H1 (cell line): ENCODE data around the gene RCAN3. TPM values are rescaled to one million over a fixed set of nuclear protein-coding genes. Genes with fewer than 3 reads are reported as not detected.
A peak's percentile ranks its signal among the peaks of the same experiment; 100 is the strongest.

Experiments used
- CTCF ChIA-PET: fragments of 300-600 bp; sonication (Branson Sonifier 250); formaldehyde crosslinking; loops from one replicate; lab custom pipeline; 2021; ENCODE audit not compliant: partially characterized antibody; lab: Charles Lee
- POLR2A ChIA-PET: fragments of 300-600 bp; sonication (Branson Sonifier 250); formaldehyde crosslinking; loops from one replicate; lab custom pipeline; 2021; ENCODE audit warnings: inconsistent platforms; ENCODE audit not compliant: partially characterized antibody; lab: Charles Lee
- DNase-seq, 2 experiments: peaks; one replicate each; pipeline versions ENCODE4 v3.0.0 to v3.0.0-alpha.2; 2010 to 2022; ENCODE audit warnings: low spot score in 2 of 2, low read depth in 1 of 2, mixed read lengths in 1 of 2
- FAIRE-seq: peaks from 2 replicates; lab custom pipeline; 2011; peaks lifted over from hg19 to GRCh38; lab: Jason Lieb, UNC
- H2AFZ ChIP-seq: 2 replicates; pipeline ENCODE4 v1.8.1; 2012; ENCODE audit warnings: low read length, inconsistent platforms
- H2AK5ac ChIP-seq: 2 replicates; pipeline ENCODE4 v1.6.1; 2013; ENCODE audit warnings: low read depth, low read length
- H2BK120ac ChIP-seq: replicated peaks from 2 replicates; pipeline ENCODE3; 2013; ENCODE audit warnings: low read depth, low read length, inconsistent platforms
- H2BK12ac ChIP-seq: 2 replicates; pipeline ENCODE4 v1.6.1; 2013; ENCODE audit warnings: low read depth, low read length
- H2BK15ac ChIP-seq: 2 replicates; pipeline ENCODE4 v1.6.1; 2013; ENCODE audit warnings: low read length
- H2BK20ac ChIP-seq: 2 replicates; pipeline ENCODE4 v1.6.1; 2013; ENCODE audit warnings: low read length
- H2BK5ac ChIP-seq: 2 replicates; pipeline ENCODE4 v1.6.1; 2013; ENCODE audit warnings: low read depth, low read length
- H3K14ac ChIP-seq: 2 replicates; pipeline ENCODE4 v1.6.1; 2013; ENCODE audit warnings: inconsistent platforms; ENCODE audit not compliant: insufficient read length
- H3K18ac ChIP-seq: 2 replicates; pipeline ENCODE4 v1.6.1; 2013; ENCODE audit warnings: low read length; ENCODE audit errors: extremely low read depth
- H3K23ac ChIP-seq: 2 replicates; pipeline ENCODE4 v1.6.1; 2013; ENCODE audit warnings: inconsistent platforms; ENCODE audit not compliant: insufficient read length
- H3K23me2 ChIP-seq: 2 replicates; pipeline ENCODE4 v1.6.1; 2013; ENCODE audit warnings: low read depth, low read length
- H3K27ac ChIP-seq: 2 replicates; pipeline ENCODE4 v1.6.1; 2011; ENCODE audit warnings: low read depth, low read length, inconsistent platforms
- H3K27me3 ChIP-seq, 4 experiments: replicated peaks in 1 of 4; 1 replicate in 1 of 4; 2 replicates in 3 of 4; pipeline versions ENCODE4 v1.6.1 to v1.8.1; 2011 to 2013; ENCODE audit warnings: low read length in 3 of 4, mild to moderate bottlenecking in 3 of 4, inconsistent platforms in 2 of 4, mixed read lengths in 2 of 4, moderate library complexity in 1 of 4; ENCODE audit not compliant: control insufficient read depth in 3 of 4, insufficient read depth in 3 of 4; ENCODE audit errors: extremely low read depth in 1 of 4
- H3K36me3 ChIP-seq, 4 experiments: 2 replicates each; pipeline versions ENCODE4 v1.6.1 to v1.8.1; 2011 to 2013; ENCODE audit warnings: mild to moderate bottlenecking in 4 of 4, low read length in 3 of 4, moderate library complexity in 2 of 4, control low read depth in 1 of 4, inconsistent platforms in 1 of 4; ENCODE audit not compliant: insufficient read depth in 4 of 4, control insufficient read depth in 2 of 4
- H3K4ac ChIP-seq: replicated peaks from 2 replicates; pipeline ENCODE3; 2013; ENCODE audit warnings: low read length, low read depth, mixed read lengths, inconsistent platforms; ENCODE audit not compliant: insufficient read length
- H3K4me1 ChIP-seq, 4 experiments: replicated peaks in 1 of 4; 1 replicate in 1 of 4; 2 replicates in 3 of 4; pipeline versions ENCODE4 v1.6.1 to v1.8.1; 2011 to 2013; ENCODE audit warnings: low read length in 3 of 4, inconsistent platforms in 2 of 4, mixed read lengths in 1 of 4; ENCODE audit not compliant: insufficient read depth in 4 of 4, control insufficient read depth in 3 of 4
- H3K4me2 ChIP-seq, 2 experiments: 2 replicates each; pipeline versions ENCODE4 v1.6.1 to v1.8.1; 2011 to 2013; ENCODE audit warnings: low read depth in 2 of 2, low read length in 2 of 2, control low read depth in 1 of 2, inconsistent platforms in 1 of 2, mild to moderate bottlenecking in 1 of 2; ENCODE audit not compliant: insufficient read depth in 1 of 2
- H3K4me3 ChIP-seq, 4 experiments: fragments of 200-600, 300-600 bp in 1 of 4; sonication (generic), shearing (Covaris generic), sonication (Bioruptor Twin) in 1 of 4; 2 replicates each; pipeline versions ENCODE4 v1.5.1 to v1.8.1; 2011 to 2016; ENCODE audit warnings: low read length in 4 of 4, low read depth in 3 of 4, control low read depth in 2 of 4, inconsistent platforms in 2 of 4, mild to moderate bottlenecking in 2 of 4, mixed read lengths in 1 of 4, moderate library complexity in 1 of 4; ENCODE audit not compliant: insufficient read depth in 2 of 4; ENCODE audit errors: extremely low read depth in 1 of 4
- H3K56ac ChIP-seq: replicated peaks from 2 replicates; pipeline ENCODE3; 2013; ENCODE audit warnings: low read depth, mild to moderate bottlenecking, mixed read lengths, low read length, inconsistent platforms; ENCODE audit not compliant: insufficient read length
- H3K79me1 ChIP-seq: 2 replicates; pipeline ENCODE4 v1.6.1; 2013; ENCODE audit warnings: low read depth, low read length, control low read depth
- H3K79me2 ChIP-seq, 2 experiments: 2 replicates each; pipeline versions ENCODE4 v1.6.1 to v1.8.1; 2012 to 2013; ENCODE audit warnings: low read length in 2 of 2, mild to moderate bottlenecking in 2 of 2, inconsistent platforms in 1 of 2; ENCODE audit not compliant: insufficient read depth in 2 of 2, control insufficient read depth in 1 of 2
- H3K9ac ChIP-seq, 4 experiments: replicated peaks in 1 of 4; 1 replicate in 1 of 4; 2 replicates in 3 of 4; pipeline versions ENCODE4 v1.6.1 to v1.8.1; 2011 to 2013; ENCODE audit warnings: low read depth in 3 of 4, low read length in 3 of 4, control low read depth in 2 of 4, mild to moderate bottlenecking in 2 of 4, moderate library complexity in 2 of 4, inconsistent platforms in 1 of 4; ENCODE audit errors: extremely low read depth in 1 of 4
- H3K9me3 ChIP-seq, 2 experiments: 2 replicates each; pipeline versions ENCODE4 v1.6.1 to v1.8.1; 2012 to 2013; ENCODE audit warnings: mild to moderate bottlenecking in 2 of 2, moderate library complexity in 2 of 2, control low read depth in 1 of 2, inconsistent platforms in 1 of 2, low read depth in 1 of 2, low read length in 1 of 2, mixed read lengths in 1 of 2; ENCODE audit not compliant: insufficient read depth in 2 of 2
- H4K20me1 ChIP-seq, 2 experiments: replicated peaks in 1 of 2; 2 replicates each; pipeline versions ENCODE3 to v1.8.1; 2011 to 2013; ENCODE audit warnings: inconsistent platforms in 2 of 2, low read length in 2 of 2, mild to moderate bottlenecking in 1 of 2; ENCODE audit not compliant: insufficient read depth in 2 of 2, control insufficient read depth in 1 of 2
- H4K5ac ChIP-seq: 2 replicates; pipeline ENCODE4 v1.6.1; 2013; ENCODE audit warnings: low read length, low read depth, mixed read lengths, inconsistent platforms; ENCODE audit not compliant: insufficient read length
- H4K8ac ChIP-seq: 2 replicates; pipeline ENCODE4 v1.8.0; 2013; ENCODE audit warnings: mild to moderate bottlenecking, moderate library complexity, low read length, inconsistent platforms; ENCODE audit not compliant: insufficient read depth; ENCODE audit errors: extremely low read depth
- H4K91ac ChIP-seq: replicated peaks from 2 replicates; pipeline ENCODE3; 2013; ENCODE audit warnings: low read length, mixed read lengths, inconsistent platforms; ENCODE audit not compliant: insufficient read length
- CBX8 ChIP-seq: fragments of 300-800, 300-1000 bp; sonication (generic); IDR thresholded peaks from 2 replicates; pipeline ENCODE4 v1.7.1; 2016; ENCODE audit warnings: low read depth, low read length, borderline replicate concordance
- CHD1 ChIP-seq: IDR thresholded peaks from 2 replicates; pipeline ENCODE4 v1.6.1; 2012; ENCODE audit warnings: low read depth, low read length, improper control_type of control experiment
- CREB1 ChIP-seq: IDR thresholded peaks from 2 replicates; pipeline ENCODE4 v1.6.1; 2012; ENCODE audit warnings: inconsistent platforms
- CTBP2 ChIP-seq: IDR thresholded peaks from 2 replicates; pipeline ENCODE4 v1.7.0; 2011; ENCODE audit warnings: borderline replicate concordance, mild to moderate bottlenecking, moderate library complexity, mixed read lengths, low read length; ENCODE audit not compliant: insufficient read depth, insufficient read length
- GTF2F1 ChIP-seq: IDR thresholded peaks from 2 replicates; pipeline ENCODE4 v1.6.1; 2012; ENCODE audit warnings: low read depth, low read length, improper control_type of control experiment, borderline replicate concordance
- JUND ChIP-seq: IDR thresholded peaks from 2 replicates; pipeline ENCODE4 v1.6.1; 2011; ENCODE audit warnings: mild to moderate bottlenecking, improper control_type of control experiment, low read length
- PHF8 ChIP-seq: fragments of 200-600 bp; sonication (generic); conservative IDR thresholded peaks from 2 replicates; pipeline ENCODE4 v1.7.1; 2012; ENCODE audit warnings: low read depth, mild to moderate bottlenecking, inconsistent platforms, low read length, moderate library complexity
- RBBP5 ChIP-seq: IDR thresholded peaks from 2 replicates; pipeline ENCODE4 v1.7.1; 2012; ENCODE audit warnings: low read depth, mild to moderate bottlenecking, inconsistent platforms, low read length, moderate library complexity, borderline replicate concordance
- RNF2 ChIP-seq: fragments of 200-900, 300-1000 bp; sonication (generic); IDR thresholded peaks from 2 replicates; pipeline ENCODE4 v1.7.1; 2016; ENCODE audit warnings: borderline replicate concordance, low read depth, mild to moderate bottlenecking, antibody characterized with exemption, low read length; ENCODE audit not compliant: poor library complexity, severe bottlenecking; ENCODE audit errors: missing control alignments
- YY1 ChIP-seq: IDR thresholded peaks from 2 replicates; pipeline ENCODE4 v1.6.1; 2011; ENCODE audit warnings: low read depth, mild to moderate bottlenecking, low read length
- WGBS, 2 experiments: shearing (Covaris generic) in 1 of 2; methylation state at CpG; one replicate each; pipeline versions ENCODE4 v1.1.6 to v1.1.7; 2013 to 2015; ENCODE audit warnings: low lambda C conversion rate in 2 of 2, mixed read lengths in 2 of 2, inconsistent platforms in 1 of 2, low coverage in 1 of 2, missing lambda C conversion rate in 1 of 2; ENCODE audit not compliant: insufficient replicate concordance in 2 of 2, insufficient coverage in 1 of 2, insufficient read length in 1 of 2; ENCODE audit errors: extremely low coverage in 1 of 2, missing lambda C conversion rate in 1 of 2; 5-methylcytosine and 5-hydroxymethylcytosine counted together
- polyA plus RNA-seq, 7 experiments: library from polyadenylated mRNA; depleted of rRNA in 3 of 7; stranded (reverse) in 5 of 7; unstranded in 2 of 7; fragments of >200 nt in 5 of 7; fragments of 200-250 nt in 2 of 7; gene quantifications; 1 replicate in 5 of 7; 2 replicates in 1 of 7; 4 replicates in 1 of 7; pipeline versions ENCODE4 v1.2.1 to v1.2.3, GENCODE V29; 2011 to 2013; ENCODE audit warnings: missing spikeins in 2 of 7, mixed read lengths in 2 of 7
- total RNA-seq: library from RNA; stranded (reverse); fragmentation: NEBNext Ultra II Directional; extraction: Animal tissue kit (Norgen Biotek cat#: 25700); gene quantifications from 2 replicates; pipeline ENCODE4 v1.2.1, GENCODE V29; 2021
- TF ChIP-seq, protein P1 (sequence below): IDR thresholded peaks from 2 replicates; pipeline ENCODE4 v1.6.1; 2012; ENCODE audit warnings: inconsistent platforms

RCAN3 gene
- total and polyA plus RNA-seq, 2 of the 8 experiments (the other 6 are each of a cell fraction or from before 2014, with no cell fraction given) = 5.6 to 16.6 TPM

DNA sequence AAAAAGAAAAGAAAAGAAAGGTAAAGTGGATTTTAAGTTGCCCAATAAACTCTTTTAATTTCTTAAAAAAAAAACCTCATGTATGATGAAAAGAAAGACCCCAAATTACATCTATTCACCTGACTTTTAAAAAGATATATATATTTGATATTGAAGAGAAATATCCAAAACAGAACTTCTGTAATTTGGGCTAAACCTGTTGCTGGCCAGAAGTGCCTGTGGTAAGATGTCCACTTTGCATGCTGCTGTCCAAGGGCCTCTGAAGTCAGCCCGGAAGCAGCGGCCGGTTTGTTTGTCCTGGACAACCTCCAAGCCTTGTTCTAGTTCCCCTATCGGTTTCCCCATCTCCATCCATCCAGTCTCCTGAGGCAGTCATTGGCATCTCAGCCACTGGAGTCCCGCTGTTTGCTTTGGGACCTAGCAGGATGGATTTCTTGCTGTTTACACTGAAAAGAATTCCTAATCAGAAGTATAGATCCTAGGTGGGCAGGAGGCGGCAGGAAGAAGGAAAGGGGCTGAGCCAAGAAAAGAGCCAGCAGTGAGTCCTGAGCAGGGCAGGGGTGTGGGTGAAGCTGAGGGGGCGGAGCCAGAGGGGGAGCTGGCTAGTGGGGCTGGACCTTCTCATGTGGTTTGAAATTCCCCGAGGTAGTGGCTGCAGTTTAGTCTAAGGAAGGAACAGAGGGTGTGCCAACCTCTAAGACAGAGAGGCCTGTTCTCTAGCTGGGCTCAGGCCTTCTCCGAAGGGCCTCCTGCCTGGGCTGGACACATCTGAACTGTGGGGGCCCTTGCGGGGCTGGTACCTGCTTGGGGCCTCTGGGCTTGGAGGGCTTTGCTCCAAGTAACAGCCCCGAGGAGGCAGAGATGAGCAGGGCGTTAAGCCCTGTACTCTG, 56.5 kb downstream of the RCAN3 start:
- H3K56ac ChIP-seq = no peak overlapping the region
- H3K14ac ChIP-seq = no peak overlapping the region
- H3K9me3 ChIP-seq = no peaks in the 10 kb centered on the region
- ChIA-PET CTCF (interaction anchor here (1.1 to 3.6 kb wide), 4 partner anchors 17 to 76 kb away, joined by 3 to 13 read pairs (median 8); no protein-coding TSS in a partner anchor), POLR2A (no interaction called here)
- no peaks in the 10 kb centered on the region for H3K79me1 ChIP-seq
- no peak overlapping the region for H4K91ac ChIP-seq
- no peak overlapping the region for H3K18ac ChIP-seq
- no peak overlapping the region for H3K27ac ChIP-seq
- H3K27me3 ChIP-seq = peaks cover 0 to 30% (median 20%) of the 10 kb centered on the region in 4 experiments; a peak in 5 of 7 replicates
- no peak overlapping the region for H3K23ac ChIP-seq
- H3K4me1 ChIP-seq = peaks cover 2 to 10% (median 3%) of the 10 kb centered on the region in 4 experiments; a peak in 4 of 7 replicates
- H2BK120ac ChIP-seq = no peak overlapping the region
- H3K9ac ChIP-seq = no peak overlapping the region; a peak in 1 of 7 replicates
- H2BK20ac ChIP-seq = peak overlapping the region; percentile 48; the same call in 1 of the 2 replicates
- no peak overlapping the region for H4K5ac ChIP-seq
- H3K36me3 ChIP-seq = no peaks in the 10 kb centered on the region
- H3K79me2 ChIP-seq = no peaks in the 10 kb centered on the region
- peaks cover 7% of the 10 kb centered on the region; the same call in 1 of the 2 replicates for H3K23me2 ChIP-seq
- peak; percentile 78 for FAIRE-seq
- 0 out of 4 replicates have a peak overlapping the region, but pooled peaks of 1 of the 2 experiments have one; percentile 14 for H3K4me2 ChIP-seq
- DNase-seq = peak in 1 of 2 experiments; percentile 82
- no peak overlapping the region for H4K8ac ChIP-seq
- H4K20me1 ChIP-seq = no peaks in the 10 kb centered on the region
- 71% methylated on average over 11 of the region's 12 CpGs; no CpG with 5 or more reads in 1 of the 2 experiments for WGBS, 2 experiments
- H2BK12ac ChIP-seq = no peak overlapping the region
- H3K4ac ChIP-seq = no peak overlapping the region
- no peak overlapping the region for H2AK5ac ChIP-seq
- H3K4me3 ChIP-seq = no peak overlapping the region
- H2BK5ac ChIP-seq = no peak overlapping the region
- H2AFZ ChIP-seq = peak overlapping the region; percentile 81; the same call in 1 of the 2 replicates
- H2BK15ac ChIP-seq = no peak overlapping the region
- TF ChIP-seq CHD1 (no peak), CBX8 (no peak), GTF2F1 (no peak), PHF8 (no peak), YY1 (no peak), CTBP2 (no peak), RBBP5 (no peak), RNF2 (no peak), JUND (no peak), CREB1 (no peak)
- TF ChIP-seq, protein P1, sequence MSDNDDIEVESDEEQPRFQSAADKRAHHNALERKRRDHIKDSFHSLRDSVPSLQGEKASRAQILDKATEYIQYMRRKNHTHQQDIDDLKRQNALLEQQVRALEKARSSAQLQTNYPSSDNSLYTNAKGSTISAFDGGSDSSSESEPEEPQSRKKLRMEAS = no peak
